Fibroblast of lung (primary cell): ENCODE data around the gene OBSCN.

Experiments
- CTCF ChIP-seq, 2 donors: IDR thresholded peaks in 1 of 2; conservative IDR thresholded peaks in 1 of 2; 1 replicate in 1 of 2; 2 replicates in 1 of 2; pipeline ENCODE4 v1.5.1; 2011 to 2012; ENCODE audit warnings: low read length in 2 of 2, control low read depth in 1 of 2, inconsistent platforms in 1 of 2, low read depth in 1 of 2, mild to moderate bottlenecking in 1 of 2
- EZH2 ChIP-seq: IDR thresholded peaks from 2 replicates; pipeline ENCODE4 v1.5.1; 2012; ENCODE audit warnings: low read length, control low read depth, mild to moderate bottlenecking; ENCODE audit errors: missing control alignments

- TF ChIP-seq CTCF (conservative IDR thresholded peaks at IDR 0.05 in 1 of 2, IDR thresholded peaks at IDR 0.05 in 1 of 2; ENCODE audit: low read depth in 1 of 2, low read length in 2 of 2) (peak; percentile 33 to 38), EZH2 (no peak)
Measured at GRCh38 chr1:228265167-228265566, 57.3 kb downstream of the OBSCN start.
